ENCODE data around the gene ATM.

- TF ChIP-seq REST (IDR thresholded peaks at IDR 0.05; ENCODE audit: low read depth) (no peak), EP300 (IDR thresholded peaks at IDR 0.05; ENCODE audit: borderline replicate concordance) (no peak), MAX (IDR thresholded peaks at IDR 0.05) (no peak), YY1 (IDR thresholded peaks at IDR 0.05; ENCODE audit: low read depth) (no peak), NFIC (IDR thresholded peaks at IDR 0.05) (no peak), RAD21 (IDR thresholded peaks at IDR 0.05; ENCODE audit: low read depth) (no peak), USF1 (IDR thresholded peaks at IDR 0.05) (no peak), TCF12 (IDR thresholded peaks at IDR 0.05; ENCODE audit: low read depth) (no peak), CEBPB (IDR thresholded peaks at IDR 0.05) (no peak), EGR1 (IDR thresholded peaks at IDR 0.05) (no peak), FOXM1 (IDR thresholded peaks at IDR 0.05; ENCODE audit: borderline replicate concordance, low read depth) (no peak)
These were observed 19.8 kb upstream of the ATM start for GRCh38 chr11:108203075-108203474.

All from Ishikawa (cell line).